Measurements from ENCODE around the gene TXN. TPM values are rescaled to one million over a fixed set of nuclear protein-coding genes. Genes with fewer than 3 reads are reported as not detected.
A peak's percentile ranks its signal among the peaks of the same experiment; 100 is the strongest.

TXN gene
- total RNA-seq, 1 experiment from 2014 or later, result 280 TPM

DNA sequence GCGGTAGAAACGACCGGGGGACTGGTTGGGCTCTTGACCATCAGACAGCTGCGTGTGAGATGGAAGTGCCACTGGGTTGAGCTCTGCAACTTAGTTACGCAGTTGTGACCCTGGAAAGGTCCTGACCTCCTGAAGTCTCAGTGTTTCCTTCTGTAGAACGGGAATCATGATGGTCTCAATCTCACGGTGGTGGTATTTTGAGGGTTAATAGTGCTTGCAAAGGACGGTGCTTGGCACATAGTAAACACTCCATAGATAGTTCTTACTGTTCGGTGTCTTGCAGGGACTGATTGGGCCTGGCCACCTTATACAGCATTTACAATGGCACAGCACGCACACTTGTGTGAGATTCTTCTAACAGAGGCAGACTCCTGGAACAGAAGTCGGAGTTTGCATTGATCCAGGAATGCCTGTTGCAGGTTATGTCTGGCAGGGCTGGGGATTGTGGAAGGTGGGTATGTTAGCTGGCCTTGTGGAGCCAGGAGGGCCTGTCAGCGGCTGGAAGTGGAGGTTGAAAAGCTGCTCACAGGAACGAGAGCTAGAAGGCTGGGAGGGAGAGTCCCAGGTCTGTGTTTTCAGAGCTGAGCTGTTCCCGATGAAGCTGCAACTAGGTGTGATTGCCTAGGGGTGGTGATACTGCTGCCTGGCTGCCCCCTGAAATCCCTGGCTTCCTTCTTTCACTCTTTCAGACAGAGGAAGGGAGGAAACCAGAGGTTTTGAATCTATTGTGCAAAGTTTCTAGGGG is 962 bp upstream of the TXN start:
- H3K27me3 ChIP-seq (ENCODE audit: insufficient read depth, low read length), result no peaks in the 10 kb centered on the region
- WGBS (ENCODE audit: extremely low coverage, insufficient read length, low lambda C conversion rate), result no CpG with 5 or more reads among the region's 14 CpGs
- no peak overlapping the region for H2BK12ac ChIP-seq (ENCODE audit: insufficient read length, low read depth, low read length)
- H3K27me3 Mint-ChIP-seq (ENCODE audit: low read depth), result 0 out of 2 replicates have a peak, but pooled peaks cover 2% of the 10 kb centered on the region
- no peak overlapping the region for H3K4ac ChIP-seq (ENCODE audit: low read depth, low read length)
- no peak overlapping the region for H2BK120ac ChIP-seq (ENCODE audit: low read depth, low read length, poor library complexity, severe bottlenecking)
- peak overlapping the region; percentile 43 for H3K14ac ChIP-seq (ENCODE audit: insufficient read depth, low read length)
- no peak overlapping the region for H4K8ac ChIP-seq (replicated peaks; ENCODE audit: insufficient read length, low read depth, low read length)
- H2AK5ac ChIP-seq (ENCODE audit: insufficient read length, low read length), result no peak overlapping the region
- H4K20me1 ChIP-seq (ENCODE audit: control insufficient read depth, insufficient read depth, insufficient read length), result no peaks in the 10 kb centered on the region
- H2BK20ac ChIP-seq (ENCODE audit: low read depth, low read length, poor library complexity, severe bottlenecking), result no peak overlapping the region
- peaks cover 33 to 42% of the 10 kb centered on the region in 2 experiments for H3K4me1 Mint-ChIP-seq
- H3K9me3 ChIP-seq (ENCODE audit: control insufficient read depth, low read depth, low read length), result no peaks in the 10 kb centered on the region
- no peak overlapping the region for H4K5ac ChIP-seq (ENCODE audit: insufficient read length, low read depth, low read length)
- peak overlapping the region; percentile 82 to 92 (median 88) for H3K27ac Mint-ChIP-seq
- peaks cover 4% of the 10 kb centered on the region for H3K23me2 ChIP-seq (ENCODE audit: insufficient read length, low read depth, low read length, poor library complexity, severe bottlenecking)
- H3K9ac ChIP-seq (ENCODE audit: extremely low read depth, insufficient read length, low read length), result peak overlapping the region; percentile 40
- H3K27ac ChIP-seq (ENCODE audit: insufficient read length, low read depth, low read length), result no peak overlapping the region
- no peaks in the 10 kb centered on the region for H3K79me1 ChIP-seq (ENCODE audit: insufficient read depth, low read depth, low read length, poor library complexity, severe bottlenecking)
- H3K9me3 Mint-ChIP-seq, result peaks cover 0 to 2% of the 10 kb centered on the region in 2 experiments; a peak in 1 of 5 replicates
- H3K23ac ChIP-seq (ENCODE audit: insufficient read length, low read depth, low read length), result no peak overlapping the region
- H2BK5ac ChIP-seq (ENCODE audit: insufficient read length, low read length), result no peak overlapping the region
- H2AFZ ChIP-seq (ENCODE audit: low read length), result peak overlapping the region; percentile 23
- no peak overlapping the region for H3K18ac ChIP-seq (ENCODE audit: insufficient read length, low read depth, low read length)
- peak; percentile 45 for DNase-seq
- no peak for TF ChIP-seq CTCF (conservative IDR thresholded peaks at IDR 0.05)
- H2BK15ac ChIP-seq (ENCODE audit: low read depth, low read length), result no peak overlapping the region
- H3K4me3 Mint-ChIP-seq, result peak overlapping the region; percentile 92 to 93
- no peak overlapping the region for H4K91ac ChIP-seq (ENCODE audit: insufficient read length, low read depth, low read length)
- peaks cover 9% of the 10 kb centered on the region for H3K4me1 ChIP-seq (ENCODE audit: insufficient read depth, low read length)
- no peak overlapping the region for H3K56ac ChIP-seq (ENCODE audit: insufficient read length, low read depth, low read length)
- no peak overlapping the region for H3T11ph ChIP-seq (ENCODE audit: low read length)
- H3K79me2 ChIP-seq (ENCODE audit: insufficient read depth, low read length), result peaks cover 27% of the 10 kb centered on the region; the same call in 1 of the 2 replicates
- peaks cover 2 to 4% (median 4%) of the 10 kb centered on the region in 3 experiments; a peak in 3 of 7 replicates for H3K36me3 Mint-ChIP-seq (ENCODE audit: insufficient read depth in 1 of 3, low read depth in 3 of 3)
- peak overlapping the region; percentile 90 for H3K4me2 ChIP-seq (ENCODE audit: insufficient read depth, insufficient read length, low read length)

Measured in H9 (cell line).